WTC11 (cell line): ENCODE data around the gene CPEB4.

Source experiments
- ARID4B ChIP-seq: sonication (generic); formaldehyde crosslinking; IDR thresholded peaks from 2 replicates; pipeline ENCODE4 v1.8.0; 2023; ENCODE audit warnings: missing genetic modification reagents, mild to moderate bottlenecking, borderline replicate concordance
- ATF1 ChIP-seq: sonication (generic); formaldehyde crosslinking; IDR thresholded peaks from 2 replicates; pipeline ENCODE4 v1.8.1; 2023; ENCODE audit warnings: mild to moderate bottlenecking, moderate library complexity, missing genetic modification reagents
- CREB1 ChIP-seq: sonication (generic); formaldehyde crosslinking; IDR thresholded peaks from 2 replicates; pipeline ENCODE4 v1.8.0; 2023; ENCODE audit warnings: mild to moderate bottlenecking, missing genetic modification reagents
- CTCF ChIP-seq: fragments of 200-600 bp; IDR thresholded peaks from 2 replicates; pipeline ENCODE4 v1.8.0; 2022; ENCODE audit warnings: antibody characterized with exemption
- ESRRA ChIP-seq: sonication (generic); formaldehyde crosslinking; IDR thresholded peaks from 2 replicates; pipeline ENCODE4 v1.8.1; 2022; ENCODE audit warnings: mild to moderate bottlenecking, missing genetic modification reagents, borderline replicate concordance
- FOXK1 ChIP-seq: sonication (generic); formaldehyde crosslinking; IDR thresholded peaks from 2 replicates; pipeline ENCODE4 v1.8.0; 2022; ENCODE audit warnings: mild to moderate bottlenecking, moderate library complexity, missing genetic modification reagents
- MAX ChIP-seq: sonication (generic); formaldehyde crosslinking; IDR thresholded peaks from 2 replicates; pipeline ENCODE4 v1.8.0; 2022; ENCODE audit warnings: mild to moderate bottlenecking, missing genetic modification reagents
- PRDM15 ChIP-seq: sonication (generic); formaldehyde crosslinking; IDR thresholded peaks from 2 replicates; pipeline ENCODE4 v1.8.0; 2022; ENCODE audit warnings: missing genetic modification reagents
- RORB ChIP-seq: fragments of 250-450 bp; sonication (Bioruptor Pico); IDR thresholded peaks from 2 replicates; pipeline ENCODE4 v1.9.0; 2021; ENCODE audit warnings: mild to moderate bottlenecking
- STAT6 ChIP-seq: sonication (generic); formaldehyde crosslinking; conservative IDR thresholded peaks from 2 replicates; pipeline ENCODE4 v1.8.1; 2023; ENCODE audit warnings: mild to moderate bottlenecking, low read depth, missing genetic modification reagents, moderate library complexity
- ZBTB21 ChIP-seq: sonication (generic); formaldehyde crosslinking; IDR thresholded peaks from 2 replicates; pipeline ENCODE4 v1.8.1; 2023; ENCODE audit warnings: mild to moderate bottlenecking, missing genetic modification reagents, borderline replicate concordance

- TF ChIP-seq CTCF = no peak
- TF ChIP-seq RORB (CRISPR knock-in tag) = no peak
- no peak for TF ChIP-seq ARID4B (CRISPR knock-in tag)
- TF ChIP-seq ATF1 (CRISPR knock-in tag) = no peak
- TF ChIP-seq MAX (CRISPR knock-in tag) = no peak
- TF ChIP-seq PRDM15 = no peak
- TF ChIP-seq STAT6 (CRISPR knock-in tag) = no peak
- TF ChIP-seq FOXK1 (CRISPR knock-in tag) = no peak
- TF ChIP-seq ESRRA (CRISPR knock-in tag) = no peak
- TF ChIP-seq ZBTB21 = no peak
- no peak for TF ChIP-seq CREB1 (CRISPR knock-in tag)
These were observed 23.8 kb upstream of the CPEB4 start for GRCh38 chr5:173864126-173865050.
